ENCODE measurements around the gene ARNT2.

ARNT2 gene

DNA sequence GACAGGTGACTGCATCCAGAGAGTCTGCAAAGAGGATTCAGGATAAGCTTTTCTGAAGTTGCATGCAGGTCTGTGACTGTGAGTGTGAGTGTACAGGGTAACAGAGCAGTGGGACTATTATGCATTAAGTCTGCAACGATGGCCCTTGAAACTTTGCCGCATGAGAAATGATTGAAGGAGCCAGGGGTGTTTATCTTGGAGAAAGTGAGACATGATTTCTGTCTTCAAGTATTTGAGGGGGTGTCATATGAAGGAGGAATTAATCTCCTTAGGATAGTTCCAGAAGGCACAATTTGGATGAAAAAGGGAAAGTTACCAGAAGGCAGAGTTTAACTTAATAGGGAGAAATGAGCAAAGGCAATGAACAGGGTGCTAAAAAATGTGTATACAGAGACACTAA lies 119.6 kb downstream of the ARNT2 start:
- no peak for DNase-seq

DNA sequence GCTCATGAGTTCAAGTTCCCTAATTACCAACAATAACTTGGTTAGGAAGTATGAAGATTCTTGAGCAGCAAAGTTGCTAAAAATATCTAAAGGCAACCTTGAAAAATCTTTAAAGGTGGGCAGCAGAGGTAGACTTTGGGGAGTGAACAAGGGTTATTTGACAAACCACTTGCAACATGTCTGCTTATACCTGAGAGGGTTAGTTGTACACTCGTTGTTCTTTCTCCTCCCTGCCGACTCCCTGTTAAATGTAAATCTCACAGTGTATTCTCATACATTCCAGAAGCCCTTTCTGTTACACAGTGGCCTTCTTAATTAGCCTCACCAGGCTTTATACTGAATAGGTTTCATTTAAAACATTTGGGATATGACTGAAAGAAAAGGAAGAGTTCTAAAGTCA lies 121.7 kb downstream of the ARNT2 start:
- no peak for DNase-seq

DNA sequence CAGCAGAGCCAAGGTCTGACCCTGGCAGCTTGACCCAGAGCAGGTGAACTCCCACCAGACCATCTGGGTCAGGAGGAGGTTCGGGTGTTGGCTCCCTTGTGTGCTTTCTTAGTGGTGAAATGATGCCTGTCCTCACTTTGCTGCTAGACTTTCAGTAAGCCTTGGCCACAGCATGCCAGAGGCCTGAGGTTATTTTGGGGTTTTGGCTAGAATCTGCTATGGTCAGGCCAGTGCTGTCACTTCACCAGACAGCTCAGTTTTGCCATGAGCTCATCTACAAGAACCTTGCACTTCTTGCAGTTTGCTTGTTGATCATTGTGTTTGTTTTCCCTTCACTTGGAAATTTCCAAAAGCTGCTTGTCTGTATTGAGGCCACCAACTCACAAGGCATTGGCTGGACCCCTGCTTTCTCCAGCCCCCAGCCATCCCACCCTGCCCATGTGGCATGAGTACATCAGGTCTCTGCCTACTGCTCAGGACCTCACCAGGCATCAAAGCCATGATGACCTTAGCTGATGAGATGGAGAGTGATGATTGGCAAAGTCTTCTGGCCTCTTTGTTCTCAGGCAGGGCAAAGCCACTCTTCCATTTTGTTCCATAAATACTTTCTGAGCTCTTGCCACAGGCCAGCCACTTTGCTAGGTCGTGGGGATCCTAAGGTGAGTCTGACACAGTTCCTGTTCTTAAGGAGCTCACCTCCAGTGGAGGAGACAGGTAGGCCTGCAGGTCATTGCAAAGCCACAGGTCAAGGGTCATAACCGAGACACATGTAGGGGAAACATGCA lies 122.6 kb downstream of the ARNT2 start:
- DNase-seq = no peak

DNA sequence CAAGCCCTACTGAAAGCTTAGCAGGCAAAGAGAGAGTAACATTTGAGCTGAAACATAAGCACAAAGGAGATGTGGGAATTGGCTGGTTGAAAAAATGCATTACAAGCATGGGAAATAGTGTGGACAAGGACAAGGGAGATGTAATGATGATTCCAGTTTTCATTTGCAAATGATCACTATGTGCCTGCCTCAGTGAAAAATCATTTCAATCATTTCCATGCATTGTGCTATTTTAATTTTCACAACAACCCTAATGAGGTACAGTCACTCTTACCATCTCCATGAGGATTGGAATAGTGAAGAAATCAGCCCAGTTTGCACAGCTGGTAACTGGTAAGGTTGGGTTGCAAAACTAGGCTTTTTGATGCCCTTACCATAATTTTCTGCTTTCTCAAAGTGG lies 123.2 kb downstream of the ARNT2 start:
- DNase-seq = no peak

DNA sequence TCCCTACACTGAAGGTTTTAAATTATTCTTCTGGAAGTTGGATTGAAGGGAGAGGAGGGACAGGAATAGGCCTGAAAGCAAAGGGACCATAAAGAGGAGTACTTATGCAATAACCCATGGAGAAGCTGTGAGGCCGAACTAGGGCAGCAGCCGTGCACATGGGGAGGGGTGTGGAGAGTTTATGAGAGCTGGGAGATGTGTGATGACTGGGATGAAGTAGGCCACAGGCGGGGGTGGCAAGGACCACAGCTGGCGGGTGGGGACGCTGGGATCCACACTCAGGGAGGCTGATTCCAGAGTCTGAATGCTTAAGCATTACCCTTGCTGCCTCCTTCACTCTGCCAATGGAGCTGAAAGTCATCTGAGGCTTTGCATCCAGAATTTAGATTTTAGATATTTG lies 123.8 kb downstream of the ARNT2 start:
- no peak for DNase-seq

DNA sequence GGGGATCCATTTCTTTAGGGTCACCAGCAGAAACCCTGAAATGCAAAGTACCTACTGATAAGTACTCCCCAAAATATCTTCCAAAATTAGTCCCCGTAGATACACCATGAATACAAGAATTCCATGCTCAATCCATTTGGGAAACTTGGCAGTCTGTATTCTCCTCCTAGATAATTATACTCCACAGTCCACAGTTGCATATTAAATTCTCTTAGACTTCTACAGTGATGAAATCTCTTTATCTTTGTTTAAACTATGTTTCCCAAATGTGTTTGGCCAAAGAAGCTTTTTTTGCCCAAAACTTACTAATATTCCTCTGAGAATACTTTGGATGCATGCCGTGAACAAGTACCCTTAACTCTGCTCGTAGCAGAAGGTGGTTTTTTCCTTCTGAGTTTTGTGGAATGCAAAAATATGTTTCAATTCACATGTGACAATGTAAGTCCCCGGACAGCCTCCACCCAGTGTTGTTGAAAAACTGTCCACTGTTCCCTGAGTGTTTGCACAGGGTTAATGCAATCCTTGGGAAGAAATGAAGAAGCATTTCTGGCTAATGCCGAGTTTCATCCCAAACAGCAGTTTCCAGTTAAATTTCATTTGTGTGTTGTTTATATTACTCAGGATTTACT lies 126.7 kb downstream of the ARNT2 start:
- DNase-seq = no peak

DNA sequence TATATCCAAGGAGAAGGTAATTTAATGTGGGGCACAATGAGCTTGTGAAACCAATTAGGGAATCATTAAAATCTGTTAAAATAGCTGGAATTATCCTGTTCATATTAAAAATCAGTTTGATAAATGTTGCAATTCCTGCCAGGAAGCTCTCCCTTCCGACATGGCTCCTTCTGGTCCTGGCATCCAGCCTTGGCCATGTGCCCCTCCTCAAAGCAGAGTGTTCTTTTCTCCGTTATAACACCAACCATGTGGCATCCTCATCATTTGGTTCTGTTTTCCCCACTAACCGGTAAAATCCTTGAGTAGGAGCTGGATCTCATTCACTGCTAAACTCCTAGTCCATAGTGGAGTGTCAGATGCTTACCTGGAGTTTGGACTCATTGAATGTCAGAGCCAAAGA lies 127.2 kb downstream of the ARNT2 start:
- DNase-seq = no peak

DNA sequence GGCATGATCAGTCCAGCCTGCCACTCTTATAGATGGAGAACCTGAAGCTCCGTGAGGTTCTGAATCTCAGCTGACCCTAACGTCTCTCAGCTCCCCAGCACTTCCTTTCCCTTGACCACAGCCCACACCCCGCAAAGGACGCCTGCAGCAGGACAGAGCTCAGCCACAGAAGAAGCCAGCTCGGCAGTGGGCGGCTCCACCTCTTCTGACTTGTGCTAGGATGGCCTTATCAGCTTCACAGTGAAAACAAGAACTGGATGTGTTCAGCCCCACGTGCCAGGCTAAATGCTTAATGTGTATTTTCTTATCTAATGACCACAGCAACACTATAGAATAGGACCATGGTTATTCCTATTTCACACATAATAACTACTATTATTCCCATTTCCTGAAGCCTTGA lies 127.6 kb downstream of the ARNT2 start:
- no peak for DNase-seq

DNA sequence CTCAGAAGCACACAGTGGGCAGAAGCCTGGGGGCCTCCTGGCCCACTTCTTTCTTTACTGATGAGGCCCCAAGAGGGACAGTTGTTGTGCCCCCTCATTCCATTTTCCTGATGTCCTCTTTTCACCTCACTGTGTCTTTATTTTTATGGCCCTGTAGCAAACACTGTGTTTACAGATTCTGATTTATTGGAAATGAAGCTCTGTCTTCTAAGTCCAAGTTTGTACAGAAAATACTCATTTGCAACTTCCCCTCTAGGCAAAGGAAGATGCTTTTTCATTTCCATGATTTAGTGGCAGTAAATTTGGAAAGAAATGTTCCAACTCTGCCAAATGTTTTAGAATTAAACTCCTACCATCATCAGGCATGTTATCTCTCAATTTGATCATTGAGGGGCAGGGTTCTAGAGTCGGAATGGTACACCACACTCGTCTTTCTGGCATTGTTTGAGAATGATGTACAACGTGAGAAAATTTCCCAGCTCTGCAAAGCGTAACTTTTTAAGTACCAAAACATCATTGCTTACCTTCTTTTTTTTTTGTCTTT lies 129.7 kb downstream of the ARNT2 start:
- no peak for DNase-seq

DNA sequence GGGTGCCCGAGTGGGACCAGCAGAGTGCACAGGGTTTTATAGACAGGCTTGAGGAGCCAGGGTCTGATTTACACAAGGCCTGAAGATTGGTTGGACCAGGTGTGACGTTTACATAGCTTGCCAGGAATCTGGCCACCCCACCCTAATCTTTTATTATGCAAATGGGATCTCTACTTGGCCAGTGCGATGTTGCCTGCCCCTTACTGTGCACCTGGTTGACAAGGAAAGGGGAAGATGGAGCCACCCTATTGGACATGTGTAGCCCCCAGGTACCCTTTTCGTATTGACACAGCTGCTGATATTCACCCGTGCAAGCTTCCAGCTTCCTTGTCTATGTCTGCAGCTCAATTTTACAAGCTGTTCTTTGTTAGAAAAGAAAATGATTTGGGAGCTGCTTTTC lies 132.0 kb downstream of the ARNT2 start:
- DNase-seq = no peak

DNA sequence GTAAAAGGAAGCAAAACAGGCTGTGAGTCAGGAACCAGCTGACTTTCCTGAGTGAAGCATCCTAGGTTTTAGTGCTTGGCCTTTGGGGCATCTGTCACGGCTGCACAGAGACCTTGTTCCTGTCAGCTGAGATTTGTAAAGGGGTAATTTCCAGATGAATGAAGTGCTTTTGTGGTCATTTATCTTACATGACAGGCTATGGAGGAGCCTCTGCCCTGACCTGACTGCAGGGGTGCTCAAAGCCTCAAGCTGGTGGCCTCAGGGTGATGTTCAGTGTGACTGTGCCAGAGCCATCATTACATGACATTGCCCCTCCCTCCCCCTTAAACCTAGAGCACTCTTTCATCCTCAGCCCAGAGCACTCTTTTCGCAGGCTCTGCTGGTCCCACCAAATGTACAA lies 132.5 kb downstream of the ARNT2 start:
- no peak for DNase-seq

DNA sequence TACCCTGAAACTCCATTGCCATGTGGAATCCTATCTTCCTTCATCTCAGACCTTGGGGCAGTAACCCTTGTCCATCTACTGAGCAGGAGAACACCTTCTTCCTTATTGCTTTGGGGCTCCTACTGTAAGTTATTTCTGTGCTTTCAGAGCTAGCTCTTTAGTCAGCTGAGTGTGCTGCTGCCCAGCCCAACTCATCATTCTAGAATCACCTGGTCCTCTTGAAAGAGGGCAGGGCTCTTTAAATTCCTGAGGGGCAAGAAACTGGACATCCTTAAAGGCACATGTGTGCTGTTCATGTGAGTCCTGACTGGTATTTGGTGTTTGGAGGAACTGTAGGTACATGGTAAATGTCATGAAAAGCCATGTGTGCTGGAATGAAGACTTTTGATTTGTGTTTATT lies 140.9 kb downstream of the ARNT2 start:
- DNase-seq = no peak

DNA sequence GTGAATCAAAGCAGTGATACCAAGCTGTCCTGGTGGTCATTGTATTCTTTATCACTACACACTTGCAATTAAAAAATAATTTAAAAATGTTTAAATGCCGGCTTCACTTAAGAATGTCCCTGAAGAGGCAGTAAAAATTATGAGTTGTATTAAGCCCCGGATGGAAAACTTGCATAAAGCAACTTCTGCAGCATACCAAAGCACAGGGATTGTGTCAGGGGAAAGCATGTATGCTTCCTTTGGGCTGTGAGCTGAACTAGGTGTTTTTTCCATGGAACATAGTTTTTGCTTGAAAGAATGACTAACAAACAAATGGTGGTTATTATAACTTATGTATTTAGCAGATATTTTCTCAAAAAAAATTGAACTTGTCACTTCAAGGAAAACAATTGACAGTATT lies 143.1 kb downstream of the ARNT2 start:
- no peak for DNase-seq

DNA sequence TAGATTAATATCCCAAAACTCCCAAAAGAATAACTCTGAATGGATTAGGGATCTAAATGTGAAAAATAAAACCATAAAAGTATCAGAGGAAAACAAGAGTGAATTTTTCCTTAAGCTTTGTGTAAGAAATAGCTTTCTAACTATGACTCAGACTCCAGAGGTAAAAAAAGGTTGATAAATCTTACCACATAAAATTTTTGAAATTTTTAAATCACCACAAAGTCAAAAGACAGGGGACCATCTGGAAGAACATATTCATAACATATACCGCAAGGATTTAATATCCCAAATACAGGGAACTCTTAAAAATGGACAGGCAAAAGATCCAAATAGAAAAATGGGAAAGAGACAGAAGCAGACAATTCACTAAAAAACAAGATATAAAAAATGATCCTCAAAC lies 145.0 kb downstream of the ARNT2 start:
- DNase-seq = no peak

DNA sequence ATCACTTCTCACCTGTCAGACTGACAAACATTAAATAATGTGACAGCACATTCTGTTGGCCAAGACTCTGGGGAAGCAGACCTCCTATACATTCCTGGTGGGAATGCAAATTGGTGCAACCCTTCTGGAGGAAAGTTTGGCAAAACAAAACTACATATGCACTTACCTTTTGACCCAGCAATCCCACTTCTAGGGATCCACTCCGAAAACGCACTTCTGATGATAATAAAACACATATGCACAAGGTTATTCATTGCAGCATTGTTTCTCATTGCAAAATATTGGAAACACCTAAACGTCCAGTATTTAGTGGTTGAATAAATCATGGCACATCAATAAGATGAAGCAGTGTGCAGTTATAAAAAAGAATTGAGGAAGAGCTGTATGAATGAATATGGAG lies 145.5 kb downstream of the ARNT2 start:
- no peak for DNase-seq

DNA sequence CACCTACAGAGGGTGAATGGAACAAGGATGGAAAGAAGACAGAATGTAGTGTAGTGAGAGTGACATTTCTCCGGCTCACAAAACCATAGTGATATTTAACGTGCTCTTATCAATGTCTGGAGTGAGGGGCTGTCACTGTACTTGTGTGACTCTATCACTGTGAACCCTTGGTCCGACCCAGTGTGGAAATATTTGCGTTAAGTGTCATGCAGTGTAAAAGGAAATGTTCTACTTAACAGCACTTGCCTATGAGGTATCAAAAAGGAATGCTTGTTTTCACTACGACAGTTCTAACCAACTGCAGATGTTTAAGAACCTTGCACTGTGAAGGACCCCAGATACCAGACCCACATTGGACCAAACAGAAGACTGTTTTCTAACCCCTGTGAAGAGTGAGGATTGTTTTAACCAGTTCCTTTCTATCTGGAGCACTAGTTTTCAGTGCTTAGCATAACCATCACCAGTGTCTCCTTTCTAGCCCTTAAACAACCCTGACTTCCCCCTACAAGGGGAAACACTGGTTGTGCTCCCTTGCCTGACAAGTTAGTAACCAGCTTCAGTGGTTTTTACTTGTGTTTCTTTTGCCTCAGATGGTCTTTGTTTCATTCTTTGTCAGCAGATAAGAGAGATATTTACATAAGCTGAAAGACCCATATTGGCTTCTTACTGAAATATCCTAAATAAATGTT lies 146.2 kb downstream of the ARNT2 start:
- DNase-seq = no peak

DNA sequence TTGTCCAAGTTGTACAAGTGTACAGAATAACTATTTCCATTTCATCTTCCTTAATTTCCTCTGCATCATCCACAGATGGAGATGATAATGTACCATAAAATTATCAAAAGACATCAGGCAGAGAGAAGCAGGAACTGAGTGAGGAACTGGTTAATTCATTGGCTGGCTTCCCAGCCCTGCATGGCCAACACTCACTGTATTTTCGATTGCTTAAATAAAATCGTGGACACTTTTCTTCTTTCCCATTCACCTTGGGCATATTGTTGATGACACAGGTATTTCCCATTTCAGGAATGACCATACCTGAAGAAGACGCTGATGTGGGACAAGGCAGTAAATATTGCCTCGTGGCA lies 146.7 kb downstream of the ARNT2 start:
- no peak for DNase-seq

DNA sequence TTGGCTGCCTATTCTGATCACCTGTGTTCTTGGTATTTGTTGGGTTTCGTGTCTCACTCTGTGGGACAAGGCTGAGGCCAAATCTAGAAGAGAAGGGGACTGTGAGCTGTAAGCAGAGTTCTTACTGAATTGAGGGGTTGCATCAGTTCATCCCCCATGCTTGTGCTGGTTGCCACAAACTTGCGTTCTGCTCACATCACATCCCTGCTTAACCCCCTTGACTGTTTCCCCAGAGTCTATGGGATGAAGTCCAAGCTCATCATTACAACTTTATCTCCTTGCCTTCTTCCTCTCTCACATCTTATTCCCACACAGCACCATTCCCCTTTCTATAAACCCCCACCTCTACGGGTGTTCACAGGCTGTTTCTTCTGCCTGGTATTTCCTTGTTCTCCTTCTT lies 147.2 kb downstream of the ARNT2 start:
- DNase-seq = no peak

DNA sequence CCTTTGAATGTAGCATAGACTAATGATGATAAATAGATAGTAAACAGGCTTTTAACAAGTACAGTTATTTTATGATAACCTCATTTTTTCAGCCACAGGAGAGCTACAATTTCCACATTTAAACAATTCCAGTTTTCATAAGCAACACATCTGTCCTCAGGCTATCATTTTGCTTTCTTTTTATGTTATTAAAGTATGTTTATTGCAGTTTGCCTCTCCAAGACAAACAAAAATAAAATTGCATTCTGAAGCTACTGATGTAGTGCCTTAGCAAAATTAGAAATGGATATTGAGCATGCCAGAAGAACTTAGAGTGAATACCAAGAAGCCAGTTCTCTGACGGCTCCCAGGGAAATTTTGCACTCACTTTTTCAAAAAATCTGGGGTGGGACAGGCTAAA lies 150.4 kb downstream of the ARNT2 start:
- no peak for DNase-seq

DNA sequence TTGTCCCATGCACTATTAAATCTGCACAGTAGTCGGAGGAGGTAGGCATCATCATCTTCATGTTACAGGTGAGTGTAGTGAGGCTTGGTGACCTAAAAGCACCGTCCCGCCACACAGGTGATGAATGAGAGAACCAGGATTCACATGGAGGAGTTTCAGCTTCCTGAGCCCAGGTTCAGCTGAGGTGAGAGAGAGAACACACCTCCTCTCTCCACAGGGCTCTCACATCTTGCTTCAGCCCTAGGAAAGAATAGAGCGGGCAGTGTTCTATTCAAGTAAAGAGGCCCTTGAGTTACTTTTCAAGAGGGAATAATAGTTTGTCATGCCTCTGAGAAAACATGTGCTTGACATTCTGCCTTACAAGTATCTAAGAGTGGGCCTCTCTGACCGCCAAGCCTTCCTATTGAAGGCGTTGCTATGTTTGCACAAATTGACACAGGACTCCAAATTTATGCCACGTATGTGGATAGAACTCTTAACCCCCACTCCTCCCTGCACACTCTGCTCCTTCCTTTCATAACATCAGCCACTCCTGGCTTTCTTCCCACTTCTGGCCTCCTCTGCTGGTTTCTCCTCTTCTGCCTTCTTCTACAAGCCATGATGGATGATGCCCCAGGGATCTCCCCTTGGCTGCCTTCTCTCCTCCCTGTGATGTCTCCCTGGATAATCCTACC lies 152.6 kb downstream of the ARNT2 start:
- DNase-seq = no peak

DNA sequence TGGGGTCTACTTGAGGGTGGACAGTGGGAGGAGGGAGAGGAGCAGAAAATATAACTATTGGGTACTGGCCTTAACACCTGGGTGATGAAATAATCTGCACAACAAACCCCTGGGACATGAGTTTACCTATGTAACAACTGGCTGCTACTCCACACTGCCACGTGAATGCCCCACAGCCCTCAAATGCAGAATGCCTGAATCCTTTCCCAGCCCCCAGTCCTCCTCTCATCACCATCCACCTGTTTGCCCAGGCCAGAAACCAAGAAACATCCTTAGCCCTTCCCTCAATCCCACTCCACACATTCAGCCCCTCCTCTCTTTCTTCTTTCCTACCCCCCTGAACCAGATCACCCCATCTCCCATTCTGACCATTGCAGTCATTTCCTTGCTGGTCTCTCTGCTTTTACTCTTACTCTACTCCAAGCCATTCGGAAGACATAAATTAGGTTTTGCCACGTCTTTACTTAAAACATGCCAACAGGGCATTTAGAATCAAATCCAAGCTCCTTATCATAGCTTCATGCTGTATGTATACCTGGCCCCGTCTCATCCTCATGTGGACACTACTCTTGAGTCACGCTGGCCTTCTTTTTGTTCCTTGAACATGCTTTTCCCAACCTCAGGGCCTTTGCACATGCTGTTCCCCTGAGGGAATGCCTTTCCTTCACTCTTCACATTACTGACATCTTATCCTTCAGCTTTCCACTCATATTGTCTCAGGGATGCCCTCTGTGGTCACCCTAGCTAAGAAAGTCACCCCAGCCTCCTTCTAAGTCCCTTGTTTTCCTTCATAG lies 153.5 kb downstream of the ARNT2 start:
- no peak for DNase-seq

DNA sequence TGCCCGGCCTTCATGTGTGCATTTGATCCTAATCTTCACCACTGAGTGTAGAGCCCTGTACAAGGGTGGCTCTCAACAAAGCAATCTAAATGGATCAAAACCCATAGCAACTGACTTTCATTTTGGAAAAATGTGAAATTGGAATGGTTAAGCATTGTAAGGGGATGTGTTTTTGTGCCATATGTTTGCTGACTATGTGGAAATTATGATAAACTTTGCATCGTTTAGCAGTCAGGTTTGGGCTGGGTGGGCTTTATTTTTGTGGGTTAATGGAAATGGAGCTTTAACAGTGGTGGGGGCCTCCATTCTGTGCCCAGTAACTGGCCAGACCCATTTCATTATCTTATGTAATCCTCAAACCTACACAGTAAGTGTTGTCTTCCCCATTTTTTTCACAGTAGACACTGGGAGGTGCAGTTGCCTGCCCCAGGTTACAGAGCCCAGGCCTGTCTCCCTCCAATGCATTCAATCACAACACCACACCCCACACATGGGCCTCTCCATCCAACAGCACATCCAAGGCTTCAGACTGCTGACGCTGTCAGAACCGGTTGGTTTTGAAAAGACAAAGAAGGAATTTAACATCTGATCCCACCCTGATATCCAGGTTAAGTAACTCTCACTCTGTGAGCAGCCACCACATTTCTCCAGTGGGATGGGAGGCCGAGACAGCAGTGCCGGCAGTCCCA lies 154.6 kb downstream of the ARNT2 start:
- DNase-seq = no peak

All from effector CD8-positive, alpha-beta T cell (primary cell).